Gastrocnemius medialis (tissue), 4 donors: Measurements from ENCODE around the gene CCDC51.

Experiments used
- CTCF ChIP-seq, 5 experiments: fragments of 450-650 bp in 3 of 5; fragments of 200-600 bp in 2 of 5; sonication (generic) in 2 of 5; IDR thresholded peaks in 4 of 5; conservative IDR thresholded peaks in 1 of 5; 1 replicate in 4 of 5; 2 replicates in 1 of 5; pipeline ENCODE4 v1.5.1; 2016 to 2019; ENCODE audit warnings: antibody characterized with exemption in 5 of 5, mild to moderate bottlenecking in 3 of 5, moderate library complexity in 3 of 5
- POLR2A ChIP-seq, 2 donors: fragments of 450-650 bp; IDR thresholded peaks; one replicate each; pipeline ENCODE4 v1.6.1; 2017; ENCODE audit warnings: antibody characterized with exemption in 2 of 2, mild to moderate bottlenecking in 2 of 2, moderate library complexity in 2 of 2

- TF ChIP-seq CTCF (IDR thresholded peaks at IDR 0.05 in 4 of 5, conservative IDR thresholded peaks at IDR 0.05 in 1 of 5): no peak
- TF ChIP-seq POLR2A (IDR thresholded peaks at IDR 0.05): no peak
Measured at GRCh38 chr3:48428088-48428571, 11.8 kb downstream of the CCDC51 start.
